Measurements from ENCODE around the gene OPTC.

DNA sequence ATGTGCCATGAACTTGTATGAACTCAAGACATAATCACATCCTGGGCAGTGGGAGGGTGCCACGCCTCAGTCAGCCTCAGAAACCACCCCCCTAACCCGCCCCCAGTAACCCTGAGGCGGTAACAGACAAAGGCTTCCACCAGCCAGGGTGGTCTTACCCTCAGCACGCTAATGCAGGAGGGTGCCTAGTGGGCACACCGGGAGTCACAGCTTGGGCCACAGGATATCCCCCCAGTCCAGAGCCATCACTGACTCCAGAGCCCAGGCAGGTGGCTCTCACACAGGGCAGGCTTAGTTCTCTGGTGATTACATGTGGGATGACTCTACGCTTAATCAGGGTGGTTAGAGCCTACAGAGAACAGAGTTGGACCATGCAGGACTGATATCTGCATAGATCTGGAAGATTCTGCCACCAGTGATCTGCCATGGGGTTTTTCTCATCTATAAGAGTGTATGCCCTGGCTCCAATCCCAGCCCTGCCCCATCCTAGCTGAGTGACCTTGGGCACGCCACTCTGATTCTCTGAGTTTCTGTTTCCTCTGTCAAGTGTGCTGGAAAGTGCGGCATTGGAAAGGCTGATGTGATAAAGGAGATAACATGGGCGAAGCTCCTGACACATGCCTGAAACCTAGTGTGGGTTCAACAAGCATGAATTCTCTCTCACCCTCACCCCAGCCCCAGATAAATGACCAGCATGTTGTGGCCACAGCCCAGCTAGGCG is 27.3 kb downstream of the OPTC start:
- peak; percentile 88 for TF ChIP-seq ZFP3 (CRISPR knock-in tag; IDR thresholded peaks at IDR 0.05)
- no peak for TF ChIP-seq ESRRG (CRISPR knock-in tag; IDR thresholded peaks at IDR 0.05)
- no peak for TF ChIP-seq ARNTL (CRISPR knock-in tag; IDR thresholded peaks at IDR 0.05; ENCODE audit: borderline replicate concordance, low read depth)
- no peak for TF ChIP-seq ZNF70 (CRISPR knock-in tag; IDR thresholded peaks at IDR 0.05)
- TF ChIP-seq, protein P1, sequence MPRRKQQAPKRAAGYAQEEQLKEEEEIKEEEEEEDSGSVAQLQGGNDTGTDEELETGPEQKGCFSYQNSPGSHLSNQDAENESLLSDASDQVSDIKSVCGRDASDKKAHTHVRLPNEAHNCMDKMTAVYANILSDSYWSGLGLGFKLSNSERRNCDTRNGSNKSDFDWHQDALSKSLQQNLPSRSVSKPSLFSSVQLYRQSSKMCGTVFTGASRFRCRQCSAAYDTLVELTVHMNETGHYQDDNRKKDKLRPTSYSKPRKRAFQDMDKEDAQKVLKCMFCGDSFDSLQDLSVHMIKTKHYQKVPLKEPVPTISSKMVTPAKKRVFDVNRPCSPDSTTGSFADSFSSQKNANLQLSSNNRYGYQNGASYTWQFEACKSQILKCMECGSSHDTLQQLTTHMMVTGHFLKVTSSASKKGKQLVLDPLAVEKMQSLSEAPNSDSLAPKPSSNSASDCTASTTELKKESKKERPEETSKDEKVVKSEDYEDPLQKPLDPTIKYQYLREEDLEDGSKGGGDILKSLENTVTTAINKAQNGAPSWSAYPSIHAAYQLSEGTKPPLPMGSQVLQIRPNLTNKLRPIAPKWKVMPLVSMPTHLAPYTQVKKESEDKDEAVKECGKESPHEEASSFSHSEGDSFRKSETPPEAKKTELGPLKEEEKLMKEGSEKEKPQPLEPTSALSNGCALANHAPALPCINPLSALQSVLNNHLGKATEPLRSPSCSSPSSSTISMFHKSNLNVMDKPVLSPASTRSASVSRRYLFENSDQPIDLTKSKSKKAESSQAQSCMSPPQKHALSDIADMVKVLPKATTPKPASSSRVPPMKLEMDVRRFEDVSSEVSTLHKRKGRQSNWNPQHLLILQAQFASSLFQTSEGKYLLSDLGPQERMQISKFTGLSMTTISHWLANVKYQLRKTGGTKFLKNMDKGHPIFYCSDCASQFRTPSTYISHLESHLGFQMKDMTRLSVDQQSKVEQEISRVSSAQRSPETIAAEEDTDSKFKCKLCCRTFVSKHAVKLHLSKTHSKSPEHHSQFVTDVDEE (CRISPR knock-in tag; IDR thresholded peaks at IDR 0.05), result no peak
- no peak for TF ChIP-seq ZNF8 (CRISPR knock-in tag; IDR thresholded peaks at IDR 0.05)
- TF ChIP-seq BACH2 (CRISPR knock-in tag; IDR thresholded peaks at IDR 0.05; ENCODE audit: borderline replicate concordance), result no peak
- TF ChIP-seq ZC3H10 (CRISPR knock-in tag; IDR thresholded peaks at IDR 0.05), result no peak
- TF ChIP-seq RARB (CRISPR knock-in tag; IDR thresholded peaks at IDR 0.05), result no peak
- no peak for TF ChIP-seq TCF4 (CRISPR knock-in tag; IDR thresholded peaks at IDR 0.05; ENCODE audit: borderline replicate concordance)
- TF ChIP-seq TOX (CRISPR knock-in tag; IDR thresholded peaks at IDR 0.05; ENCODE audit: borderline replicate concordance), result no peak
- TF ChIP-seq CSRNP3 (CRISPR knock-in tag; IDR thresholded peaks at IDR 0.05), result no peak
- TF ChIP-seq CREB5 (CRISPR knock-in tag; IDR thresholded peaks at IDR 0.05; ENCODE audit: low read depth), result no peak

Data from SK-N-SH treated with all-trans-retinoic acid at 6 μM for 48 hours (cell line).